Epithelial cell of prostate (primary cell): Measurements from ENCODE around the gene BPIFB2.
"Not testable (repeated sequence)": the region's sequence is repeated elsewhere in the genome, so short reads cannot be mapped to it uniquely, and the experiment has no call there.

Experiments used
- DNase-seq: peaks from one replicate; pipeline ENCODE4 v3.0.0-alpha.2; 2011; ENCODE audit warnings: low read depth, low spot score
- H3K27ac ChIP-seq: fragments of 450-650 bp; 2 replicates; pipeline ENCODE4 v1.5.1; 2017; ENCODE audit warnings: mild to moderate bottlenecking

BPIFB2 gene, protein sequence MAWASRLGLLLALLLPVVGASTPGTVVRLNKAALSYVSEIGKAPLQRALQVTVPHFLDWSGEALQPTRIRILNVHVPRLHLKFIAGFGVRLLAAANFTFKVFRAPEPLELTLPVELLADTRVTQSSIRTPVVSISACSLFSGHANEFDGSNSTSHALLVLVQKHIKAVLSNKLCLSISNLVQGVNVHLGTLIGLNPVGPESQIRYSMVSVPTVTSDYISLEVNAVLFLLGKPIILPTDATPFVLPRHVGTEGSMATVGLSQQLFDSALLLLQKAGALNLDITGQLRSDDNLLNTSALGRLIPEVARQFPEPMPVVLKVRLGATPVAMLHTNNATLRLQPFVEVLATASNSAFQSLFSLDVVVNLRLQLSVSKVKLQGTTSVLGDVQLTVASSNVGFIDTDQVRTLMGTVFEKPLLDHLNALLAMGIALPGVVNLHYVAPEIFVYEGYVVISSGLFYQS

DNA sequence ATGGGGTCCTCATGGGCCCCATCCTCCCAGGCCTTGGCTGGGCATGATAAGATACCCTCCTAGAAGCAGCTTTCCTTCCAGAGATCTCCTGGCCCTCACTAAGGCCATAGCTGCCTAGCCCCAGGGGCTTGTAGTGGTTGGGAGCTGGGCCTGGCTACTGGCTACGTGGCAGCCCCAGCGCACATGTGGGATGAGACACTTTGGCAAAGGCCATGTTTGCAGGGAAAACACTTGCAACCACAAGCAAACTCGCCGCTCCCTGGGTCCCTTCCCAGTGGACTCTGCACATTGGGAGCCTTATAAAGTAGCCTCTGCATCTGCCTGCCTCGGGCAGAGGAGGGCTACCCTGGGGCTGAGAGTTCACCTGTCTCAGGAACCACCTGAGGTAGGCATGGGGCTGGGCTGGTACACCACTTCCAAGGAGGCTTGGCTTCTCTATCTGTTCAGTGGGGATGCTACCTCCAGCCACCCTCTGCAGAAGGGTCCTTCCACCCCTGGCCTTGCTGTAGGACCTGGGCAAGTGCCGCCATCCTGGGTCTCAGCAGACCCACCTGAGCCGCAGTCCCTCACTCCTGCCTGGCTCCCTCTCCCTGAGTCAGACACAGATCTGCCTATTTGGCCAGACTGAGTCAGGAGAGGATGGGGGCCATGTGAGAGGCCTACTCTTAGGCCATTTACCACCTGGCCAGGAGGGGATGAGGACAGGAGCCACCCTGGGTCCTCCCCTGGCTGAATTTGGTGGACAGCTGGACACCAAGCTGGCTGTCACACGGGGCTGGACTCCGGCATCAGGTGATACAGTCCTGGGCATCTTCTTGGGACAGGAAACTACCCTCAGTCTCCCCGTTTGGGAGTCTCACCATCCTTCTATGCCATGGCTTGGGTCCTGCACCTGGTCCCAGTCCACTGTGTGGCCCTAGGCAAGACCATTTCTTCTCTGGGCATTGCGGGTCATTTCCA lies at the start of gene BPIFB2:
Gene BPIFB2 (plus strand): TSS at position 329 of the 960 bp plus-strand sequence. CDS start 871 bp downstream, outside the sequence.
- no peak for DNase-seq
- H3K27ac ChIP-seq = no peak within 1 kb of the TSS

DNA sequence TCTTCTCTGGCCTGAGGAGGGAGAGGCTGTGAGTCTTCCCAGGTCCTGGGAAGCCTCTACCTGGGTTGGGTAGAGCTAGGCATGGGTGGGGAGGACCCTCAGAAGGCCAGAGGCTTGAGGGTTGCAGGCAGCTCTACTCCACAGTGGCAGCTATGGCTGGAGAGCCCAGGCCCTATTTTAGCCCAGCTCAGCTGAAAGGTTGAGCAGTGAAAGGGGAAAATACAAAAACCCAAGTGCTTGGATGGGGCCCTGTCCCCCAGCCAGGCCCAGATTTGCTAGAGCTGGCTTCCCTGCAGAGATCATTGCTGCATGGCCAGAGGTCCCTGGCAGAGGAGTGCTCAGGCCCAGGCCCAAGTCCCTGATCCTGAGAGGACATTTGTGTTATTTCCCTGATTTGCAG lies 48.9 kb upstream of the BPIFB2 start:
- H3K27ac ChIP-seq = no peak overlapping the region
- no peak for DNase-seq

DNA sequence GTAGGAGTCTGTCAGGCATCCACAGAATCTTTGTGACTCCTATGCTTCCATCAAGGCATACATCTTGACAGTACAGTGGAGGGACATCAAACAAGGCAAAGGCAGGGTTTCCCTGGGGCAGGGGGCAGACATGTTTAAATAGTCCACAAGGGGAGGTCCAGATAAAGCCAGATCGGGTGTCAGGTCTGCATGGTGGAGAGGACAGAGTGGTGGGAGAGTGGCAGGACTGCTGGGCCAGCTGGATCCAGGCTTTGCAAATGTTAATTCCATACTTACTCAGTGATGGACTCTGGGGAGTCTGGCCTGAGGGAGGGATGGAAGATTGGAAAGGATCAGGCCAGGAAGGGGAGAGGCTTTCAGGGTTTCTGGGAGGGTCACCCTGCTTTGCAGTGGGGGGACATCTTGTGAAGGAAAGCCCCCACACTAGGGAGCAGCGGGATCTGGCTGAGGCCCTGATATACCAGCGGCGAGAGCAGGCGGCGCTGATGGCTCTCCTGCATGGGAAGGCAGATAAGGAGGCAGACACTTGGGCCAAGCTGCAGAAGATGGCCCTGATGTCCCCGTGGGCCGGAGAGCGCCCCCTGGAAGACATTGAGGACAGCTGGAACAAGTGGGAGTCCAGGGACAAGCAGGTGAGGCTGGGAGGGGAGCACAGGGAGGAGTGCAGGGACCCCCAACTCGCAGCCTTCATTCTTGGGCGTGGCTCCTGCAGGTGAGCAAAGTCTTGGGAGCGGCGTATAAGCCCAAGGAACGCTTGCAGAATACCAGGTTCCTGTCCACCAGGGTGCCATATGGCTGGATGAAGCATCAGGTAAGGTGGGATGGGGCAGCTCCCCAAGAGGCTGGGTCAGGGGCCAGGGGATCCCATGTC lies 47.9 kb upstream of the BPIFB2 start:
- DNase-seq = no peak
- no peak overlapping the region for H3K27ac ChIP-seq

DNA sequence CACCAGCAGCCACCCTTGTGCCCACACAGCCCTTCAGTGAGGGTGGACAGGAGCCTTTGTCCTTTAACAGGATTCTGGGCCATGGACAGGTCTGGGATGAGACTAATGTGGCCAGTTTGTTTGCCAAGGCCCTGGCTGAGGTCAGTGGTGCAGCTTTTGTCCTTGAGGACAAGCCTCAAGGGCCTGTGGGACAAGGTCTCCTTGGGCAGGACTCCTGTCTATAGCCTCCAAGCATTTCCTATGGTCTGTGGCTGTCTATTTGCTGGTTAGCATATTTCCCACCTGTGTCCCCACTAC lies 47.3 kb upstream of the BPIFB2 start:
- no peak for DNase-seq
- no peak overlapping the region for H3K27ac ChIP-seq

DNA sequence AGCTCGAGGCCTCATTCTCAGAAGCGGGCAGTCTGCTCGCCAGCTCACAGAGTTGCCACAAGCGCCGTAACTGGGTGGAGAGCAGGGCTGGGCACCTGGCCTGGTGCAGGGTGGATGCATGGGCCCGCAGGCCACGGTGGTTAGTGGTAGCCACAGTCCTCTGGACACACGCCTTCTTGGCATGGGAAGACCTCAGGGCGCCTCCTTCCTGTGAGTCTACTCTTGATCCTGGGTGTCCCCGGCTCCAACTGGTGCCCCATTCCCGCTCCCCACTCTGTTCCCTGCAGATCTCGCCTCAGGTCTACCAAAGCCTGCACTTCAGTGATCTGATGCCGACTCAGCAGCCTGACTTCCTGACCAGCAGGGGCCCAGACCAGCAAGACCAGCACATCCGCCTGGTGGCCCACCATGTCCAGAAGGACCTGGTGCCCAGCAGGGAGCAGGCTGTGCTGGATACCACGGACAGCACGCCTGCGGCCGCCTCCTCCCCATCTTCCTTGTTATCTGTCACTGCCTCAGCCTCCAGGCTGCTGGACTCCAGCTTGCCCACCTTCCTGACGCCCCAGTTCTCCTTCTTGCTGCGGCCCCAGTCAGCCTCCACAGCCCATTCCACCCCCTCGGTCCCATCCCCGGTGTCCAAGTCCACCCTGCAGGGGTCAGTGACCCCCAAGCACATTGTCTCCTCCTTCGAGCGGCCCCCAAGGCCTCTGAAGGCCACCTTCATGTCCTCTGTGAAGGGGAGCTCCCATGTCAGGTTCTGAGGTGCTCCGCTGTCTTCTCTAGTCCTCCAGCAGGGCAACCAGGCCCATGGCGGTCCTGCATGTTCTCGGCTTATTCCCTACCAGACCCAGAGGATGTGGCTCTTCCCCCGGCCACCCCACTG lies 46.4 kb upstream of the BPIFB2 start:
- H3K27ac ChIP-seq = no peak overlapping the region
- DNase-seq = no peak

DNA sequence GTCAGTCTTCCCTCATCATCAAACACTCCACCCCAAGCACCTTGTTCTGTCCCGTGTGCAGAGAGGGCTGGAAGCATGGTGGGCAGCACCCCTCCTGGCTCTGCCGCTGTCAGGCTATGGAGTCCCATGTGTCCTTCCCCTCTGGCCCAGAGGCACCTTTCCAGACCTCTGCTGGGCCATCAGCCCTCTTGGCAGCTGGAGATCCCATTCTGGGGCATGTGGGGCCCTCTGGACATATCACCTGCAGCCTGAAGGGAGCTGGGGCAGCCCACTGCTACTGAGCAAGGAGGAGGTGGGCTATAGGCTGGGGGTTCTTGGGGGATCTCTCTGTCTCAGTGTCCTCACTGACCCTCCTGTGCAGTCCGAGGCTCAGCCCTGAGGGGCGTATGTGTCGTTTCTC lies 45.5 kb upstream of the BPIFB2 start:
- no peak for DNase-seq
- H3K27ac ChIP-seq = no peak overlapping the region

DNA sequence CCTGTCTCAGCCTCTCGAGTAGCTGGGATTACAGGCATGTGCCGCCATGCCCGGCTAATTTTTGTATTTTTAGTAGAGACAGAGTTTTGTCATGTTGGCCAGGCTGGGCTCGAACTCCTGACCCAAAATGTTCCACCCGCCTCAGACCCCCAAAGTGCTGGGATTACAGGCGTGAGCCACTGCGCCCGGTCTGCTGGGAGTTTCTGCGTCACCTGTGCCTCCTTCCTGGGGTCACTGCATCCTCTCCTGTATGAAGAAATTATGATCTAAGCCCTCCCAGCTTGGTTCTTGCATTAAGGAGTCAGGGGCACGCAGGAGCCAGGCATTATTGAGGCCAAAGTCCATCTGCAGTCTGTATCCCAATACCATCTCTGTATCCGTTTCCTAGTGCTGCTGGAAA lies 44.9 kb upstream of the BPIFB2 start:
- H3K27ac ChIP-seq = not testable (repeated sequence)

DNA sequence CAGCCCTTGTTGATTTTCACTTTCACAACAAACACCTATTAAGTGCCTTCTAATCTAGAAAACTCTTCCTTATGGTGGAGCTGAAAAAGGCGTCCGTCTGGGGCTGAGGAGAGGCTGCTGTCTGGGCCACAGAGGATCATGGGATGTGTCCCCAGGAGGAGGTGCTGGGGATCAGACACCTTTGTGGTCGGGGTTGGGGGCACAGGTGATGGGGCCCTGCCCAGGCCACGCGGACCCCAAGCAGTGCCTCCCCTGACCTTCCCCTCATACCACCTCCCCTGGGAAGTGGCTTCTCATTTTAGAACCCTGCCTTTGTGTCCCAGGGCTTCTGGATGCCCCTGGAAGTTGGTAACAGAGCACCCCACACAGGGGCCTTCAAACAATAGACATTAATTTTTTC lies 44.3 kb upstream of the BPIFB2 start:
- no peak overlapping the region for H3K27ac ChIP-seq
- no peak for DNase-seq

More for the DNA sequence above, 44.9 kb upstream of the BPIFB2 start:
- DNase-seq = not testable (repeated sequence)

DNA sequence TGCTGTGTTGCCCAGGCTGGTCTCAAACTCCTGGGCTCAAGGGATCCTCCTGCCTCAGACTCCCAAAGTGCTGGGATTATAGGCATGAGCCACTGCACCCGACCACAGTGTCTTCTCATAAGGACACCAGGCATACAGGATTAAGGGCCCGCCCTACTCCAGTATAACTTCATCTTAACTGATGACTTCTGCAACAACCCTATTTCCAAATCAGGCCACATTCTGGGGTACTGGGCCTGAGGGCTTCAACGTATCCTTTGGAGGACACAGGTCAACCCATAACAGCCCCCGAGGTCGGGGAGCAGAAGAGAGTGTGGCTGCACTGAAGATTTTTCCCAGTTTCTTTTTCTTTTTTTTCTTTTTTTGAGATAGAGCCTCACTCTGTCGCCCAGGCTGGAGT lies 42.9 kb upstream of the BPIFB2 start:
- DNase-seq = no peak
- H3K27ac ChIP-seq = no peak overlapping the region

DNA sequence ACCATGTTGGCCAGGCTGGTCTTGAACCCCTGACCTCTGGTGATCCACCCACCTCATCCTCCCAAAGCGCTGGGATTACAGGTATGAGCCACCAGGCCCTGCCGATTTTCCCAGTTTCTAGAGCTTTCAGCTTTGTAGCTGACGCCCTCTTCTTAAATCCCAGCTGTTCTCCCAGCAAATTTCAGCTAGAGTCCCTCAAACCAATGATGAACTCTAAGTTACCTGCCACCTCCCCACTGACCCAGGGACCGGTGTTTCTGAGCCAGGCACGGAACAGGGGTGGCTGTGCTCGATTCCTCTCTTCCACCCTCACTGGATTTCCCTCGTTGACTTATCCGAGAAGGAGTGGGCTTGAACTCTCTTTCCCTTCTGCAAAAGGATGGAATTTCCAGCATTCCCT lies 42.4 kb upstream of the BPIFB2 start:
- DNase-seq = no peak
- H3K27ac ChIP-seq = no peak overlapping the region

DNA sequence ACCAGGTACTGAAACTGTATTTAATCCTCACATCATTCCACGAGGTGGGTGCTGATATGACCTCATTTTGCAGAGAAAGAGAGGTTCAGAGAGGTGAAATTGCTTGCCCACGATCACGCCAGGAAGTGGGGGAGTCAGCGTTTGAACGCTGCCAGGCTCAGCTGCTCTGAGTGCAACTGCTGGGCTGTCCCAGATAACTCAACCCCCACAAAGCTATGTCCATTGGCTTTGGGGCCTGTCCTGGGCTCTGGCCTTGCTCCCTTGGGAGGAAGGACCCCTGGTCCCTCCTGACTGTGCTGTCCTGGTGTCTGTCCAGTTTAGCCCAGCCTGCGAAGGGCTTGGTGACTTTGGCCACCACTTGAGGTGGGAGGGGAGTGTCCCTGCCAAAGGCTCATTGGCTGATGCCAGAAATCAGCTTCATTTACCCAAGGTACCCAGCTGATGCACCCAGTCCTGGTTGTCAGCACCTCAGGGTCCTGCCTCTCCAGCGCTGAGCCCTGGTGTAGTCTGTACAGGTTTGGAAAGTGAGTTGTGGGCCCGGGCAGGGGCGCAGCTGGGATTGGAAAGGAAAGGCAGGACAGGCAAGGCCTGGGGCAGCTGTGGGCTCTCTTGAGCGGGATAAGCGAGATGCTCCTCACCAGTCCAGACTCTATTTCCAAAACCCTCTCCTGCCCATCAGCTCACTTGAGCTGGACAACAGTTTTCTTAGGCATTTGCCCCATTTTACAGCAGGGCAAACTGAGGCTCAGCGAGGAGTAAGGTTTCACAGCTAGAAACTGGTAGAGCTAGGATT lies 41.7 kb upstream of the BPIFB2 start:
- no peak for DNase-seq
- H3K27ac ChIP-seq = no peak overlapping the region

DNA sequence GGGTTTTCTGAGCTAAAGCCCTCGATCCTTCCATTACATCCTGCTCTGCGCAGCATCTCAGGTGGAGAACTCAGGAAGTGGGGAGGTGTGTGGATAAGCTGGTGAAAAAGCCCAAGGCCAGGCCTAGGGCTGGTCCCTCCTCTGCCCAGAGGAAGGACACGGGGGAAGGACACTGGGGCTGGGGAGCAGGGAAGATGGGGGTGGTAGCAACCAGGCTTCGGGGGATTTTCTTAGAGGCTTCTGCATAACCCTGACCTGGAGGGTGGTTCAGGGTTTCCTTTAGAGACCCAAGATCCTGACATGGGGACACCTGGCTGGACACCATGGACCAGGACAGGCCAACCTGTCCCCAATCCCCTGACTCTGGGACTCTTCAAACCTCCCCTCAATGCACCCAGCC lies 41.1 kb upstream of the BPIFB2 start:
- no peak overlapping the region for H3K27ac ChIP-seq
- DNase-seq = no peak

DNA sequence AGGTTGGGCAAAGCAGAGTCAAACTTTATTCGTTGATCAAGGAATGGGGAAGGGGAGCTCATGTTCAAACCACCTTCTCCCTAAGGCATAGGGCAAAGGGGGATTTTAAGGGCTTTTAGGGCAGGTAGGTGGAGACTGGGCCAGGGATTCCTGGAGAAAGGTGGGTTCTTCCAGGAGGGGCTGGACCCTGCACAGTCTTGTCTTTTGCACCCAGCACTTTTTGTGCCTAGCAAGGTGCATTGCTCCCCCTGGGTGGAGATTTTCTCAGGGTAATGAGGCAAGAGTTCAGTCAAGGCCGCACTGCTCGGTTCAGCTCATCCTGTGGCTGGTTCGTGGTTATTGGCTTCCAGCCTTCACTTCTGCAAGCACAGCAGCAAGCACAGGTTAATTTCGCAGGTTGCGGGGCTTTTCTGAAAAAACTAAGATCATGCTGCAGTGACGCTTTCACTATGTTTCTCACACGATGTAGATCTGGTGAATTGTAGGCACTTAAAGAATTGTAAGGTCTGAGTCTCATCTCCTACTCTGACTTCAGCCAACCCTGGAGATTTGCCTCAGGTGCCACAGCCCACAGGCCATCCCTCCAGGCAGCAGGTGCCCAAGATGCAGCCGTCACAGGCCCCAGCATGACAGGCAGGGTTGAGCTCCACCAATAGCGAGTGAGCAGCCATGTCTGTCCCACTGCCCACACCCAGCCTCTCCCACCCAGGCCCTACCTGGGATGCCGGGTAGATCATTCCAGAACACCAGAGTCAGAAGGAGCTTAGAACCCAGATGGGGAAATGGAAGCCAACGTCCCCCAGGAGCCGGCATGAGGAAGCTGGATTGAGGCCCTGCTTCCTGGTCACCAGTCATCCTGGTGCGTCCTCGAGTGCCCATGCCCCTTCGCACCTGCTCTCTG lies 40.4 kb upstream of the BPIFB2 start:
- no peak for DNase-seq

DNA sequence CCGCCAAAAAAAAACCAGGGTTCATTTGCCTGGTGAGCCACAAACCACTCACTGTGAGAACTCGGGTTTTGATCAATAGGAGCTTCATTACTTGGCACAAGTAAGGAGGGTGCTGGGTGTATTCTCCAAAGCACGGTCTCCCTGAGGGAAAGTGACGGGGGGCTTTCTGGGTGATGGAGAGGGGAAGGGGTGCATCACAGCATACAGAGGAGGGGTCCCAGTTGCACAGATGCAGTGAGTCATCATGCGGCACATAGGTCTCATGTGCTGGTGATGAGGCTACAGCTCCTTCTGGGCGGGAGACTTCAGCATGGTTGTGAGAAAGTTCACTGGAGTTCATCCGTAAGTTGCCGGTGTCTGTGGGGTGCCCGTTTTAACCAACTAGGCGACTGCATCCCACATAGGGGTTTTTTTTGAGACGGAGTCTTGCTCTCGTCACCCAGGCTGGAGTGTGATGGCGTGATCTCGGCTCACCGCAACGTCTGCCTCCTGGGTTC lies 39.5 kb upstream of the BPIFB2 start:
- no peak overlapping the region for H3K27ac ChIP-seq
- no peak for DNase-seq

More for the DNA sequence above, 40.4 kb upstream of the BPIFB2 start:
- H3K27ac ChIP-seq = no peak overlapping the region

DNA sequence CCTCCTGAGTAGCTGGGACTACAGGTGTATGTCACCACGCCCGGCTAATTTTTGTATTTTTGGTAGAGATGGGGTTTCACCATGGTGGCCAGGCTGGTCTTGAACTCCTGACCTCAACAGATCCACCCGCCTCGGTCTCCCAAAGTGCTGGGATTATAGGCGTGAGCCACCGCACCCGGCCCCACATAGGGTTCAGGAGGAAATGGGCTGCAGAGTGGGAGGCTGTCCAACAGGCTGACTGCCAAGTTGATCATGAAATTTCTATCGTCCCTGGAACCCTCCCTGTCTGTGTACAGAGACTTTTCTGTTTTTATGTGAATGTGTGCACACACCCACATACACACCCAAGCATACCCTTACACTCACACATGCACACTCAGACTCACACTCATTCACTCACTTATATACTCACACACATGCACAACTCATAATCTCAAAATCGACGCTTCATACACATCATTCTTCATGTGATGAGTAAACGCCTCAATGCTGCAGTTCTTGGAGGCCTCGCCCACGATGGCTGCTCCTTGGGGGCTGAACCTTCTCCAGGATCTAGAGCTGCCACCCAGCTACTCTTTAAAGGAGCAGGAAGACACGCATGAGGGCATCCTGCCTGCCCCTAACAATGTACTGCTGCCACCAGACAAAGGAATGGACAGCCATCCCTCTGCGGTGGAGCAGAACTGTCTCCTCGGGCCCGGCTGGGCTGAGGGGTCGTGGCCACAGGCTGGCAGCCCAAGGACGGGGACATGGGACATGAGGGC lies 38.8 kb upstream of the BPIFB2 start:
- DNase-seq = no peak
- H3K27ac ChIP-seq = no peak overlapping the region

DNA sequence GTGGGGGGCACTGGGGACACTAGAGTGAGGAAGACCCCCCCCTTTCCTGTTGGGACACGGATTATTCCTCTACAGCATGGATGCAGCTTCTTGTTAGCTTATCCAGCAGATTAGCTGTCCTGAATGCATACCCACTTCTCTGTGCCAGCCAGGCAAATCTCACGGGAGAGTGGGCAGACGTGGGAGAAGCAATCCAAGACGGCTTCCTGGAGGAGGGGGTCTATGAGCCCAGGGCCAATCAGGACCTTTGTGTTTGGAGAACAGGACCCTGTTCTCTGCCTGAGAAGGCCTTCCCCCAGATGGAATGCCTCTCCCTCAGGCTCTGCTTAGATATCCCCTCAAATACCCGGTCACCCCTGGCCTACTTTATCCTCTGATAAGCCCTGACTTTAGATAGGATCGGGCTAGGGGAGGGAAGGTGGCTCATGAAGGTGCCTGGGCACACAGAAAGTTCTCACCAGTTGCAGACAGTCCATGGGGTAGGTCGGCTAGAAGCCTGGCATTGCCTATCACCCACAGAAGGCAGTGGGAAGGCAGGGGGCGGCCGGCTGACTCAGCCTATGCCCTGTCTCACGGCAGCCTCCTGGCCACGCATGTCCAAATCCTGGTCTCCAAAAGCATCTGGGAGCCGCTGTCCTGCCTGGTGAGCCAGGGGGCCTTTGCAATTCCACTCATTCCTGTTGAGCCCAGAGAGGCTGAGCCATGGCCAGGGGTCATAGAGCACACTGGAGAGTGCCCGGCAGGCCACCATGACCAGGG lies 38.0 kb upstream of the BPIFB2 start:
- no peak overlapping the region for H3K27ac ChIP-seq
- DNase-seq = no peak
